ACC112 (cell line): Measurements from ENCODE around the gene INS.

Source experiments
- H2AFZ ChIP-seq: fragments of 200-600 bp; sonication (generic); one replicate; pipeline ENCODE4 v1.6.0; 2017; ENCODE audit warnings: antibody characterized with exemption, low read length; ENCODE audit not compliant: unreplicated experiment
- H3K27ac ChIP-seq: fragments of 200-600 bp; sonication (generic); 2 replicates; pipeline ENCODE4 v1.5.1; 2014; ENCODE audit warnings: low read depth, mild to moderate bottlenecking, antibody characterized with exemption, low read length, moderate library complexity
- H3K27me3 ChIP-seq: fragments of 200-600 bp; sonication (generic); 2 replicates; pipeline ENCODE4 v1.6.1; 2014; ENCODE audit warnings: mild to moderate bottlenecking, antibody characterized with exemption, low read length, moderate library complexity, mixed read lengths; ENCODE audit not compliant: insufficient read depth
- H3K36me3 ChIP-seq: fragments of 200-600 bp; sonication (generic); 2 replicates; pipeline ENCODE4 v1.6.1; 2016; ENCODE audit warnings: mild to moderate bottlenecking, antibody characterized with exemption, low read length, moderate library complexity, mixed read lengths; ENCODE audit not compliant: insufficient read depth
- H3K4me1 ChIP-seq: fragments of 200-600 bp; sonication (generic); one replicate; pipeline ENCODE4 v1.6.1; 2016; ENCODE audit warnings: low read length, mixed read lengths; ENCODE audit not compliant: insufficient read depth, unreplicated experiment, control insufficient read depth
- H3K4me3 ChIP-seq: fragments of 200-600 bp; sonication (generic); 2 replicates; pipeline ENCODE4 v1.5.1; 2014; ENCODE audit warnings: mild to moderate bottlenecking, low read depth, low read length
- H3K79me2 ChIP-seq: fragments of 200-600 bp; sonication (generic); one replicate; pipeline ENCODE4 v1.6.0; 2016; ENCODE audit warnings: low read length; ENCODE audit not compliant: control insufficient read depth, unreplicated experiment, insufficient read depth

The INS gene

DNA sequence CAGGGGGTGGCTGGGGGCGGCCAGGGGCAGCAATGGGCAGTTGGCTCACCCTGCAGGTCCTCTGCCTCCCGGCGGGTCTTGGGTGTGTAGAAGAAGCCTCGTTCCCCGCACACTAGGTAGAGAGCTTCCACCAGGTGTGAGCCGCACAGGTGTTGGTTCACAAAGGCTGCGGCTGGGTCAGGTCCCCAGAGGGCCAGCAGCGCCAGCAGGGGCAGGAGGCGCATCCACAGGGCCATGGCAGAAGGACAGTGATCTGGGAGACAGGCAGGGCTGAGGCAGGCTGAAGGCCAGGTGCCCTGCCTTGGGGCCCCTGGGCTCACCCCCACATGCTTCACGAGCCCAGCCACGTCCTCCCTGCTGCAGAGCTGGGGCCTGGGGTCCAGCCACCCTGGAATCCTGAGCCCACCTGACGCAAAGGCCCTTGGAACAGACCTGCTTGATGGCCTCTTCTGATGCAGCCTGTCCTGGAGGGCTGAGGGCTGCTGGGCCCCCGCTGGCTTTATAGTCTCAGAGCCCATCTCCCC, at the start of gene INS:
TSS of gene INS (minus strand) at position 474 of the 524 bp plus-strand sequence. CDS start at position 236, 238 bp downstream.
- H2AFZ ChIP-seq: no peak within 1 kb of the TSS
- H3K79me2 ChIP-seq: no peaks in the 10 kb centered on the region
- no peaks in the 10 kb centered on the region for H3K4me1 ChIP-seq
- no peaks in the 10 kb centered on the region for H3K27me3 ChIP-seq
- H3K4me3 ChIP-seq: no peak within 1 kb of the TSS
- no peak within 1 kb of the TSS for H3K27ac ChIP-seq
- H3K36me3 ChIP-seq: no peaks in the 10 kb centered on the region

DNA sequence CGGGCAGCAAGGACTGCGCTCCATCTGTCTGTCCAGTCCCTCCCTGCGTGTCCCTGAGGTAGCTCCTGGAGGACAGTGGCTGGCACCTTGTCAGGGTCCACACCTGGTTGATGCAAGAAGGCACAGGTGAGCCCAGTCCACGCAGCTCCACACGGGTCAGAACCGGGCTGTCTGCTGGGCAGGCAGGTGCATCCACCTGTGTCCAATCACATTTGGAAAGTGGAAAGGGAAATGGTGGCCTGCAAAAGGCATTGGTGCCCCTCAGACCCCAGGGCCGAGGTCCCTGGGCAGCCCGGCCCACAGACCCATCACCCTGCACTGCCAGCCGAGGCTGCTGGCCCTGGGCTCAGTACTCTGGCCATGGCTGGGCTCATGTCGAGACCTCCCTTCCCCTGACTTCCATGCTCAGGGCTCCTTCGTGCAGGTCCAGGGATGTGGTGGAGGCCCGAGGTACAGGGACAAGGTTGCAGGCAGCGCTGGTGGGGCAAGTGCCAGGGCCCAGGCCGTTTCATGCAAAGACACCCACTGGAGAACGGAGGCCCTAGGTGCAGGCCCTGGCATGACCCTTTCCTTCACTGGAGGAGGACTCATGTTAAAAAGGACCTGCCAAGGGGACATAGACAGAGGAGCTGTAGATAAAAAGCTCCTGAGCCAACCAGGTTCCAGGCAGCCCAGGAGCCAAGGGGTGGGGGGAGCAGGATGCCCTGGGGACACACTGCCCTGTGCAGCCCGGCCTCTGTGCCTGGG, 49.5 kb upstream of the INS start:
- H2AFZ ChIP-seq: no peak overlapping the region
- H3K27ac ChIP-seq: no peak overlapping the region
- H3K79me2 ChIP-seq: no peaks in the 10 kb centered on the region
- H3K4me3 ChIP-seq: no peak overlapping the region
- H3K27me3 ChIP-seq: peaks cover 30% of the 10 kb centered on the region; the same call in 1 of the 2 replicates
- H3K36me3 ChIP-seq: no peaks in the 10 kb centered on the region
- no peaks in the 10 kb centered on the region for H3K4me1 ChIP-seq

DNA sequence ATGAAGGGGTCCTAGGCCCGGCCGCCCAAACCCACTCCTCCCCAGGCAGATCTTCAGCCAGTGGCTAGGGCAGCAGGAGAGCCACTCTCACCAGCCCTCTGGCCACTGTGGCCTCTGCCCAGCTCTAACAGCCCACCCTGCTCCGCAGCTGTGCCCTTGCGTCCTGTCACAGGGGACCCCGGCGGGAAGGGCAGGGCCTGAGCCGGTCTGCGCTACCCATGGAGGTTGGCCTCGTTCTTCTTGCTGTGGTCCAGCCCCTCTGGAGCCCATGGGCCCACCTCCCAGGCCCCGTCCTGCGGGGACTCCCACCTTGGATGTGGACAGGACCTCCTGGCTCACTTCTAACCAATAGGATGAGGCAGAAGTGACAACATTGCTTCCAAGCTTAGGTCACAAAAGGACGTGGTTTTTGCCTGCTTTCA, 48.9 kb upstream of the INS start:
- Histone ChIP-seq H3K27me3 (peaks cover 30% of the 10 kb centered on the region; the same call in 1 of the 2 replicates), H2AFZ (no peak overlapping the region), H3K4me1 (no peaks in the 10 kb centered on the region), H3K36me3 (no peaks in the 10 kb centered on the region), H3K27ac (no peak overlapping the region), H3K79me2 (no peaks in the 10 kb centered on the region), H3K4me3 (no peak overlapping the region)

DNA sequence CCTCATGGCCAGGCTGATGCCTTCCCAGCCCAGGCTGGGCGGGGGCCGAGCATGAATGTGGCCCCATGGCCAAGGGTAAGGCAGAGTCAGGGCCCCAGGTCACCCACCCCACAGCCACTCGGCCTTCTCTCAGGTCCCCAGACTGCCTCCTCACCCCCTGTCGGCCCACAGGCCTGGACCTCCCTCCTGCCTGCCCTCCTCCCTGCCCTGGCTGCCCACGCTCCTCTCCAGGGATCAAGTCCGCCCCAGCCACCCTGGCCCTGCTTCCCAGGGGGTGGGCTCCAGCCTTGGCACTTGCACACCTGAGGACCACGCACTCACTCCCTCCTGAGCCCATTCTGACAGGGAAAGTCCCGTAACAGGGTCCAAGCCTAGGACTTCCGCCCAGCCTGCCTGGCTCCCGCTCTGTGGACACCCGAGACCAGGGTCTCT, 48.4 kb upstream of the INS start:
- Histone ChIP-seq H3K27ac (no peak overlapping the region), H3K4me1 (no peaks in the 10 kb centered on the region), H3K27me3 (peaks cover 30% of the 10 kb centered on the region; the same call in 1 of the 2 replicates)

DNA sequence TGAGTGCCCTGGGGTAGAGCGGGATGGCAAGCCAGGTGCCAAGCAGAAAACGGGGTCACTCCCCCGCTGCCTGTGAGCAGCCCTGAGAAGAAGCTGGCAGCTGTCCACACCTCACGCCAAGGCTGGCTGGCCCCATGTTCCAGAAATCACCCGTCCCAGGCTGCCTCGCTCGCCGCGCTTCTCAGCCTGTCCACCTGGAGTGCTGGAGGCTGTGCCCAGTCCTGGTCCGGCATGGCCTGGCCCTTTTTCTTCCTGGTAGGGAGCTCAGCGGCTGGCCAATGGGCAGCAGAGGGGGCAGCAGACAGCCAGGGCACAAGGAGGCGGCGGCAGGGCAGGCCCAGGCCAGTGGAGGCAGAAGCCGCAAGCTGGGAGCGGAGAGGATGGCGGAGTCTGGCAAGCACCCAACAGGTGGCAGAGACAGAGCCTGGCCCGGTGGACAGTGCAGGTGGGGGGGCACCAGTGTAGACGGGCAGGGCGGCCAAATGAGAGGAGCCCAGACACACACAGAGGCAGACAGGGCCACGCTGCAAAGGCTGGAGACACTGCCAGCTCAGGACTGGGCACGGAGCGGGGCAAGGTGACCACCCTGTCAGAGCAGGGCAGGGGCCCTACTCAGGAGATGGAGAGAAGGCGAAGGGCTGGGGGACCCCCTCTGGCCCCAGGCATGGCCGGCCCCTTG, 47.8 kb upstream of the INS start:
- Histone ChIP-seq H3K27me3 (peaks cover 30% of the 10 kb centered on the region; the same call in 1 of the 2 replicates), H2AFZ (no peak overlapping the region), H3K27ac (no peak overlapping the region), H3K4me3 (no peak overlapping the region), H3K79me2 (no peaks in the 10 kb centered on the region), H3K36me3 (no peaks in the 10 kb centered on the region), H3K4me1 (no peaks in the 10 kb centered on the region)

More for the DNA sequence above, 48.4 kb upstream of the INS start:
- Histone ChIP-seq H2AFZ (no peak overlapping the region), H3K36me3 (no peaks in the 10 kb centered on the region), H3K4me3 (no peak overlapping the region), H3K79me2 (no peaks in the 10 kb centered on the region)

DNA sequence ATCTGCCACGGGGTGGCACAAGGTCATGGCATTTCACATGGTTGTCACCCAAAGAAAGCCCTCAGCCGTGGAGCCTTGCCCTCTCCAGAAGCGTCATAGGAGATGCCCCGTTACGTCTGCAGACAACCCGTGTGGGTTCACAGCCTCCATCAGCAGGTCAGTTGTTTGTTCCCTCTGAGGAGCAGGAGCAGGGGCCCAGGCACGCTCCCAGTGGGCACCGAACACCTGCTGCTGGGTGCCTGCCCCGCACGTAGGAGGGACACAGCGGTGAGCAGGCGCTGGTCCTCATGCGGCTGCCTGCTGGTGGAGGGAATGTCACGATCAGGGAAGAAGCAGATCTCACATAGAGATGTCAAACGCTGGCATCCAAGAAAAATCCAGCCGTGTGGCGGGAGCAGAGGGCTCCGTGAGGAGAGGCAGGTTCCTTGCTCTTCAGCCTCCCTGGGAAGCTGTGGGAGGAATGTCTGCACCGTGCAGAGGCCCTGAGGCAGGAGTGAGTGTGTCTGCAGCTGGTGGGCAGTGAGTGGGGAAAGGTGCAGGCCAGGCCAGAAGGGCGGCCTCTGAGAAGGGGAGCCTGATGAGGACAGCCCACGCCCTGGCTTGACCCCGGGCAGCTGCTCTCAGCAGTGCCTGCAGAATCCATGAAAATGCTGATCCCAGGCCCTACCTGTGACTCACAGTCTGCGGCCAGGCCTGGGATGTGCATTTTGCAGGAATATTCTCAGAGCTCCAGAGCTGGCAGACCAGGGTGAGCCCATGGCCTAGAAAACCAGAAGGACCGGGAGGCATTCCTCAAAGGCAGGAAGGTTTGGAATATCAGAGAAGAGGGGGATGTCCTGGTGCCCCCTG, 47.0 kb upstream of the INS start:
- no peaks in the 10 kb centered on the region for H3K4me1 ChIP-seq
- no peaks in the 10 kb centered on the region for H3K36me3 ChIP-seq
- no peak overlapping the region for H3K27ac ChIP-seq
- H3K79me2 ChIP-seq: no peaks in the 10 kb centered on the region
- H3K27me3 ChIP-seq: peaks cover 27% of the 10 kb centered on the region; the same call in 1 of the 2 replicates
- no peak overlapping the region for H3K4me3 ChIP-seq
- H2AFZ ChIP-seq: no peak overlapping the region

DNA sequence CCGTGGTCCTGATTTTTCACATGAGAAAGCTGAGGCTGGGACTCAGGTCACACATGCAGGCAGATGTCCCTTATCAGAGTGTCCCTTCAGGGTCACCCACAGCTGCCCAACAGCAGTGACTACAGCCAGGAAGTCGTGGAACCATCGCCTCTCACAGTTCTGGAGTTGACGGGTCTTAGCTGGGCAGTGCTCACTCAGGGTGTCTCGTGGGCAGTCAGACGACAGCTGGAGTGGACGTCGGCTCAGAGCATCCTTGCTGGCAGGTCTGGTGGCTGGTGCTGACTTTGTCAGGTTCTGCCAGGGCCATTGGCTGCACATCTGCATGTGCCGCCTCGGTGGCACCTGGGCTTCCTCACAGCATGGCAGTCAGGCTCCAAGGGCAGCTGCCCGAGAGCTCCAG, 46.2 kb upstream of the INS start:
- H3K79me2 ChIP-seq: no peaks in the 10 kb centered on the region
- H2AFZ ChIP-seq: no peak overlapping the region

DNA sequence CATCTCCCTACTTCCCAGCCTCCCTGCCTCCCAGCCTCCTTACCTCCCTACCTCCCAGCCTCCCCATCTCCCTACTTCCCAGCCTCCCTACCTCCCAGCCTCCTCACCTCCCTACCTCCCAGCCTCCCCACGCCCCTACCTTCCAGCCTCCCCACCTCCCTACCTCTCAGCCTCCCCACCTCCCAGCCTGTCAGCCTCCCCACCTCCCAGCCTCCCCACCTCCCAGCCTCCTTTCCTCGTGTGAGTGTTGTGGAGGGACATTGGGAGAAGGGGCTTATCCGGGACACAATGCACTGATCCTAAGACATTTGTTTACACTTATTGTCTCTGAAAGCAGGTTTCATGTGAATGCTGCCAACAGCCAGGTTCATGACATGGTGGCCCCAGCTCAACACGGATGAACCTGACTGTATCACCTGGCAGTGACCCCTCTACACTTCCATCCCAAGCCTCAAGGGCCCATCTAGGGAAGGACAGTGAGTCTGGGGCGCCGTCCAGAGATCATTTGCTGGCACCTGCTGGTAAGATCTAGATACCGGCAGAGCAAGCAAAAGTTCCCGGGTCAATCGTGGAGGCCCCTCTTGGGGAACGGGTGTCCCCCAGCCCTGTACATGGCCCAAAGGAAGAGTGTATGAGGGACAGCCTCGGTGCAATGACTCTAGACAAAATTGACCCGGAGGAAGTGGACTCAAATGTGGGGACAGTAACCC, 45.1 kb upstream of the INS start:
- H3K4me1 ChIP-seq: no peaks in the 10 kb centered on the region
- no peaks in the 10 kb centered on the region for H3K36me3 ChIP-seq
- no peaks in the 10 kb centered on the region for H3K79me2 ChIP-seq
- H3K27me3 ChIP-seq: peaks cover 25% of the 10 kb centered on the region; the same call in 1 of the 2 replicates
- no peak overlapping the region for H3K27ac ChIP-seq
- H3K4me3 ChIP-seq: no peak overlapping the region
- no peak overlapping the region for H2AFZ ChIP-seq

More for the DNA sequence above, 46.2 kb upstream of the INS start:
- H3K4me3 ChIP-seq: no peak overlapping the region
- no peak overlapping the region for H3K27ac ChIP-seq
- no peaks in the 10 kb centered on the region for H3K36me3 ChIP-seq
- H3K27me3 ChIP-seq: peaks cover 27% of the 10 kb centered on the region; the same call in 1 of the 2 replicates
- H3K4me1 ChIP-seq: no peaks in the 10 kb centered on the region

DNA sequence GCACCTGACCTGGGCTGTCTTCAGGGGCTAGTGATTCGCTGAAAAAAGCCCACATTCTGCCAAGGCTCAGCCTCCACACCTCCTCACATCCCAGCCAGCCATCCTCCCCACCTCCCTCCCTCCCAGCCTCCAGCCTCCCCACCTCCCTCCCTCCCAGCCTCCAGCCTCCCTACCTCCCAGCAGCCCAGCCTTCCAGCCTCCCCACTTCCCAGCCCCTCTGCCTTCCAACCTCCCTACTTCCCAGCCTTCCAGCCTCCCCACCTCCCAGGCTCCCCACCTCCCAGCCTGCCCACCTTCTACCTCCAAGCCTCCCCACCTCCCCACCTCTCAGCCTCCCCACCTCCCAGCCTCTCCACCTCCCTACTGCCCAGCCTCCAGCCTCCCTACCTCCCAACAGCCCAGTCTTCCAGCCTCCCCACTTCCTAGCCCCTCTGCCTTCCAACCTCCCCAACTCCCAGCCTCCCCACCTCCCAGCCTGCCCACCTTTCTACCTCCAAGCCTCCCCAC, 44.3 kb upstream of the INS start:
- Histone ChIP-seq H2AFZ (no peak overlapping the region), H3K4me1 (no peaks in the 10 kb centered on the region), H3K27ac (no peak overlapping the region), H3K4me3 (no peak overlapping the region), H3K27me3 (peaks cover 21% of the 10 kb centered on the region; the same call in 1 of the 2 replicates), H3K79me2 (no peaks in the 10 kb centered on the region), H3K36me3 (no peaks in the 10 kb centered on the region)
